ENCODE data around the gene CACNA1C. TPM values are rescaled to one million over a fixed set of nuclear protein-coding genes. Genes with fewer than 3 reads are reported as not detected.
A peak's percentile ranks its signal among the peaks of the same experiment; 100 is the strongest.

Gene CACNA1C
- total RNA-seq, 4 donors from 2014 or later, result 1.5 to 13.5 (median 2.1) TPM

GRCh38 chr12:2329661-2330210 lies 276.9 kb downstream of the CACNA1C start:
- Histone ChIP-seq H3K4me3 (no peak overlapping the region), H3K27me3 (peaks cover 0 to 20% (median 0%) of the 10 kb centered on the region in 4 donors), H3K27ac (peak overlapping the region in 1 of 4 donors; percentile 28), H3K9me3 (no peaks in the 10 kb centered on the region), H3K36me3 (no peaks in the 10 kb centered on the region), H3K4me1 (peaks cover 0 to under 1% (median 0%) of the 10 kb centered on the region in 3 donors)
- TF ChIP-seq POLR2A (IDR thresholded peaks at IDR 0.05), result no peak
- TF ChIP-seq, protein P1, sequence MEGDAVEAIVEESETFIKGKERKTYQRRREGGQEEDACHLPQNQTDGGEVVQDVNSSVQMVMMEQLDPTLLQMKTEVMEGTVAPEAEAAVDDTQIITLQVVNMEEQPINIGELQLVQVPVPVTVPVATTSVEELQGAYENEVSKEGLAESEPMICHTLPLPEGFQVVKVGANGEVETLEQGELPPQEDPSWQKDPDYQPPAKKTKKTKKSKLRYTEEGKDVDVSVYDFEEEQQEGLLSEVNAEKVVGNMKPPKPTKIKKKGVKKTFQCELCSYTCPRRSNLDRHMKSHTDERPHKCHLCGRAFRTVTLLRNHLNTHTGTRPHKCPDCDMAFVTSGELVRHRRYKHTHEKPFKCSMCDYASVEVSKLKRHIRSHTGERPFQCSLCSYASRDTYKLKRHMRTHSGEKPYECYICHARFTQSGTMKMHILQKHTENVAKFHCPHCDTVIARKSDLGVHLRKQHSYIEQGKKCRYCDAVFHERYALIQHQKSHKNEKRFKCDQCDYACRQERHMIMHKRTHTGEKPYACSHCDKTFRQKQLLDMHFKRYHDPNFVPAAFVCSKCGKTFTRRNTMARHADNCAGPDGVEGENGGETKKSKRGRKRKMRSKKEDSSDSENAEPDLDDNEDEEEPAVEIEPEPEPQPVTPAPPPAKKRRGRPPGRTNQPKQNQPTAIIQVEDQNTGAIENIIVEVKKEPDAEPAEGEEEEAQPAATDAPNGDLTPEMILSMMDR (IDR thresholded peaks at IDR 0.05), result no peak
- intact Hi-C loops (cut with DNase I), result no loop called here
- WGBS, 2 donors, result 59 to 65% methylated on average over 7 of the region's 7 CpGs
- DNase-seq, result no peak

DNA sequence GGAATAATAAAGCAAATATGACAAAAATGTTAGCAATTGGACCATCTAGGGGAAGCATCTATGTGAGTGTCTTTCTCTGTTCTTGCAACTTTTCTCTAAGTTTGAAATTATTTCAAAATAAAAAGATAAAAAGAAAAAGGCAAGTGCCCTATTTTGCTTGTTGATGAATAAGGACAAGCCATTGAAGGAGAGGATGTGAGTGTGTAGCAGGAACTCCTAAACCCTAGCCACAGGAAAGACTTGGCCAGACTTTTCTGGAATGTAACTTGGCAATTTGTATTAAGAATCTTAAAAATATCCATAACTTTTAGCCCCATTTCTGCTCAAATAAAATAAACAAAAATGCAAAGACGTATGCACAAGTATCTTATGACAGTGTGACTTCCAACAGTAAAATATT lies 279.4 kb downstream of the CACNA1C start:
- TF ChIP-seq POLR2A (IDR thresholded peaks at IDR 0.05), result no peak
- TF ChIP-seq, protein P1 (IDR thresholded peaks at IDR 0.05), result no peak
- DNase-seq, result no peak
- Histone ChIP-seq H3K27me3 (peaks cover 0 to 6% (median 0%) of the 10 kb centered on the region in 4 donors), H3K4me1 (peaks cover 8 to 20% (median 9%) of the 10 kb centered on the region in 3 donors), H3K36me3 (no peaks in the 10 kb centered on the region), H3K27ac (no peak overlapping the region), H3K4me3 (no peak overlapping the region), H3K9me3 (no peaks in the 10 kb centered on the region)
- intact Hi-C loops (cut with DNase I), result no loop called here
- WGBS, 2 donors, result 47 to 60% methylated on average over 1 of the region's 1 CpG

GRCh38 chr12:2332947-2333346 lies 280.2 kb downstream of the CACNA1C start:
- H3K27me3 ChIP-seq, result peaks cover 0 to 6% (median 0%) of the 10 kb centered on the region in 4 donors
- H3K36me3 ChIP-seq, result no peaks in the 10 kb centered on the region
- H3K4me1 ChIP-seq, result peaks cover 9 to 28% (median 12%) of the 10 kb centered on the region in 3 donors
- intact Hi-C loops (cut with DNase I), result no loop called here
- DNase-seq, result no peak
- H3K9me3 ChIP-seq, result no peaks in the 10 kb centered on the region
- TF ChIP-seq, protein P1 (IDR thresholded peaks at IDR 0.05), result no peak
- TF ChIP-seq POLR2A (IDR thresholded peaks at IDR 0.05), result no peak
- 49 to 69% methylated on average over 6 to 7 of the region's 7 CpGs for WGBS, 2 donors
- no peak overlapping the region for H3K4me3 ChIP-seq
- peak overlapping the region in 1 of 4 donors; percentile 29 for H3K27ac ChIP-seq

- H3K9me3 ChIP-seq, result no peaks in the 10 kb centered on the region
- peaks cover 9 to 34% (median 13%) of the 10 kb centered on the region in 3 donors for H3K4me1 ChIP-seq
- no peak for DNase-seq
- TF ChIP-seq POLR2A (IDR thresholded peaks at IDR 0.05), result no peak
- TF ChIP-seq, protein P1 (IDR thresholded peaks at IDR 0.05), result no peak
- H3K27me3 ChIP-seq, result peaks cover 0 to 6% (median 0%) of the 10 kb centered on the region in 4 donors
- no peak overlapping the region for H3K4me3 ChIP-seq
- no peaks in the 10 kb centered on the region for H3K36me3 ChIP-seq
- intact Hi-C loops (cut with DNase I), result no loop called here
- H3K27ac ChIP-seq, result no peak overlapping the region
- 84 to 87% methylated on average over 5 to 6 of the region's 7 CpGs for WGBS, 2 donors
Observed at GRCh38 chr12:2333491-2334195, 280.9 kb downstream of the CACNA1C start.

DNA sequence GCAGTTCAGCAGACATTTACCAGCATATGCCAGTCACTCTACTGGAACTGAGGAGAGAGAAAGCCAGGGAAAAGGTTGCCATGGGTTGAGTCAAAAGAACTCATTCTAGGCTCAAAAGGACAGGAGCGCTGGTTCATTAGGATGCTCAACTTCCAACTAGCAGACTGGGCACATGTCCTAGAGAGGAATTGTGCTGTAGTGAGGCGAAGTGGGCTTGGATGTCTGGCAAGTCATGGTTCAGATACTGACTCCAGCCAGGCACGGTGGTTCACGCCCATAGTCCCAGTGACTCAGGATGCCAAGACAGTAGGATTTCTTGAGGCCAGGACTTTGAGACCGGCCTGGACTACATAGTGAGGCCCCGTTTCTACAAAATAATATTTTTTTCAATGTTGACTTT lies 281.5 kb downstream of the CACNA1C start:
- no peak for DNase-seq
- Histone ChIP-seq H3K4me1 (peaks cover 9 to 39% (median 13%) of the 10 kb centered on the region in 3 donors), H3K27ac (peak overlapping the region in 1 of 4 donors; percentile 85), H3K27me3 (peaks cover 0 to 6% (median 0%) of the 10 kb centered on the region in 4 donors), H3K4me3 (no peak overlapping the region), H3K36me3 (no peaks in the 10 kb centered on the region), H3K9me3 (no peaks in the 10 kb centered on the region)
- no peak for TF ChIP-seq POLR2A (IDR thresholded peaks at IDR 0.05)
- TF ChIP-seq, protein P1 (IDR thresholded peaks at IDR 0.05), result no peak
- intact Hi-C loops (cut with DNase I), result no loop called here
- WGBS, 2 donors, result 75 to 82% methylated on average over 6 of the region's 6 CpGs

Data from esophagus squamous epithelium (tissue), 5 donors.